Umbilical cord (tissue), 1 donor: ENCODE results near the gene LOC101059915.
A peak's percentile ranks its signal among the peaks of the same experiment; 100 is the strongest.

Experiments used
- DNase-seq: peaks from one replicate; pipeline ENCODE4 v3.0.0-alpha.2; 2015; ENCODE audit warnings: low spot score

Gene LOC101059915

DNA sequence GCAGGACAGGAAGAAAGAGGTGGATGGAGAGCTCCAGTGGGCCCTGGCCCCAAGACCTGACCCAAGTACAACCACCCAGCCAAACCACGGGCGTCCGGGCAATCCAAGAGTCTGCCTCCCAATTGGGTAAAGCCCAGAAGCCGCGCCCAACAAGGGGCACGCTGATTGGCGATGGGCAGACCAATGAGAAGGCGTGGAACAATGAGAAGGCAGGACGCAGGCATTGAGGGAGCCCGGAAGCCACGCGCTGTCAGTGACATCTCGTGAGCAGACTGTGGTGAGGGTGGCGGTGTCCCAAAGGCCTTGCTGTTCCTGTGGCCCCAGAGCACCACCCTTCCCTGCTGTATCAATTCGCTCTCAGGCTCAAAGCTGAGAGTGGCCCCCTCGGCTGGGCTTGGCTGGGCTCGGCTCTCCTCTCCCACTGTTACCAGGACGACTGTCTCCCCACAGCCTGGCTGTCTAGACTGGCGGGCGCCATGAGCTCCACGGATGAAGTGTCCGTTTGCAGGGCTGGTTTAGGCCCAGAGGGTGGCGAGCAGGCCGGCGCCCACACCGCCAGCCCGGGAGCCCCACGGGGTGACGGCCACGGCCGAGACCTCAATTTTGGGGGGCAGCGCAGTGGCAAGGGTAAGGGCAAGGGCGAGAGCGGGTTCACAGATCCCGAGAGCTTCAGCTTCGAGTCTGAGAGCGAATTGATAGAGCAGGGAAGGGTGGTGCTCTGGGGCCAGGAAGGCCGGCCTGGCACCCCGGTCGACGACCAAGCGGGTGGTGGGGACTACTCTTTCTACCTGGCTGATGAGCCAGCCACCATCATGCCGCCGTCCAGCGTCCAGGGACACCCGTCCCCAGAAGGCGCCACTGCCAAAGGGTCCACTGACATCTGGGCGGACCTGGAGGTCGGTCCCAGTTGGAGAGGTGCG, at the start of gene LOC101059915:
TSS of gene LOC101059915 (plus strand) at position 219 of the 920 bp plus-strand sequence.
- no peak for DNase-seq

DNA sequence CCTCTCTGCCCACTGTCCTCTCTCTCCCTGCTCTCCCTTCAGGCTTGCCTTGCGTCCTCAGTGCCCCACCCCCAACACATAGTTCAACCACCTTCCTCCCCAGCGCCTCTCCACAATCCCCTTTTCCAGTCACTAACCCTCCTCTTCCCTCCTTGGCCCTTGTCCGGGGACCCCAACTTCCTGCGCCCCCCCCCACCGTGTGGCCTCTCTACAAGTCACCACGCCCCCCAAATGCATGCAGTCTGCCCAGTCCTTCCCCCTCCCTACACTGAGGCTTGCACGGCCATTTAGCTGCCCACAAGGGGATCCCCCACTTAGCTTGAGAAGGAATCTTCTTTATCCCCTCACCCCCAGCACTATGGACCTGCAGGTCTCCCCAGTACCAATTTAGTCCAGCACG, 49.6 kb upstream of the LOC101059915 start:
- DNase-seq = no peak

DNA sequence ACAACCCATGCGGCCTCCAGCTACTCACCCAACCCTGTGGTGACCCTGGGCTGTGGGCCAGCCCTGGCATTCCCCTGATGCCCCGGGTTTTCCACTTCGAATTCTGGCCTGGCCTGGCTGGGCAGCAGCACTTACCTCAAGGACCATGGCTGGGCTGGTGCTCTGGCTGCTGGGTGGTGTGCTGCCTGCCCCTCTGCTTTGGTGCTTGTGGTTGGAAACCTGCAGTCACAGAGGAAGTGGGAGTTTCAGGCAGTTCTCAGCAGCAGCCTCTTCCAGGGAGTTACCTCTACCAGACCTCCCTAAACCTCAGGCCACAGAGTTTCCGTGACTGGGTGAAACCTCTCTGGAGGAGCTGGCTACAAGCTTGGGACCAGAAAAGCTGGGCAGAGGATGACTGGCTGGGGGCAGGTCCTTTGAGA, 49.0 kb upstream of the LOC101059915 start, which contains the start of gene CXCR3:
TSS of gene CXCR3 (minus strand) at position 209 of the 419 bp plus-strand sequence. CDS start at position 147, 62 bp downstream.
- no peak for DNase-seq

DNA sequence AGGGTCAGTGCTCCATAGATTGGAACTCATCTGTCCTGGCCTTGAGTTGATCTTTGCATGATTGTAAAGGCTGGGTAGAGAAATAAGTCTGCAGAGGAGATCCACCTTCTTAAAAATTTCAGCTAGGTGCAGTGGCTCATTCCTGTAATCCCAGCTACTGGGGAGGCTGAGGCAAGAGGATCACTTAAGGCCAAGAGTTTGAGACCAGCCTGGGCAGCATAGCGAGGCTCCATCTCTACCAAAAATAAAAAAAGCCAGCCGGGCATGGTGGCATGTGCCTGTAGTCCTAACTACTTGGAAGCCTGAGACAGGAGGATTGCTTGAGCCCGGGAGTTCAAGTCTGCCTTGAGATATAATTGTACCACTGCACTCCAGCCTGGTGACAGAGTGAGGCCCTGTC, 48.6 kb upstream of the LOC101059915 start:
- no peak for DNase-seq

DNA sequence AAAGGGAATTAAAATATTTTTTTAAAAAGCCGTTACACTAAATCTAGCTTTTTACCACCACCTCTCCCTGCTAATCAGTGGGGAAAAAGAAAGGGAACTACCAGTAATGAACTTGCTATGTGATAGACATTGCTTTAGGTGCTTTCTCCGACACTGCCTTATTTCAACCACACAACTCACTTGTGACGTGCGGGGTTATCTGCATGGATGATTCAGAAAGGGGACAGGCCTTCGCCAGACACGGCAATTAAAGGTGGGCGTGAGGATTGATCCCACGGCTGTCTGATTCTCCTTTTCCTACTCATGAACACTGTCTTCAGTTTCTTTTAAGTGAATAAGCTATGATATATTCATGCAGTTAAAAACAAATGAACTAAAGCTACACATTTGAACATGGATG, 48.2 kb upstream of the LOC101059915 start:
- no peak for DNase-seq

DNA sequence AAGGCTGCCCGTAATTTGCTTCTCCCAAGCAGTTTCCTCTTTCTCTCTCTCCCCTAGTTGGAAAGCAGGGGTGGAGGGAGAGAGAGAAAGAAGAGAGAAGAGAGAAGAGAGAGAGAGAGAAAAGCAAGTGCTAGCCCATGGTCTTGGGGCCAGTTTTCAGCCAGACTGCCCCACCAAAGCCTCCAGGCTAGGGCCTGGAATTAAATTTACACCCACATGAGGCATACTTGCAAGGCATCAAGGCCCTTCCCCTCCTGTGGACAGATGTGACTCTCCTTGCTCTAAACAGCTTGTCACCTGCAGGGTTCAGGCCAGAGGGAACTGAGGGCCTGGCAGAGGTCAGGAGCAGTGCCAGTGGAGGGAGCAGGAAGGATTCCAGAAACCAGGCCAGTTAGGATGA, 47.4 kb upstream of the LOC101059915 start:
- DNase-seq = no peak

DNA sequence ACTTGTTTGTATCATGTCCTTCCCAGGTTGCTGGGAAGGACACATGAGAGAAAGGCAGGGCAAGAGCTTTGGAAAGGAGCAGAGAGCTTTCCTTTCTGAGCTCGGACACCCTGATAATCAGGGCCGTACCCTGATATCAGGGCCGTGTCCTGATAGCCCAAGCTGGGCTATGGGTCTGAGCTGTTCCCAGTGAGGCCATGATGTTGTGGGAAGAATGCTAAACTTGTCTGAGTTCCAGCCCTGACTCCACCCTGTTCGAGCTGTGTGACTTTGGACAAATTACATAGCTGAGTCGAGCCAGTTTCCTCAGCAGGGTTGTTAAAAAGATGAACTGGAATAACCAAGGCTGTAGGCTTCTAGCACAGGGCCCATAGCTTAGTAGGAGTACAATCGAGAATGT, 45.7 kb upstream of the LOC101059915 start:
- DNase-seq = no peak

DNA sequence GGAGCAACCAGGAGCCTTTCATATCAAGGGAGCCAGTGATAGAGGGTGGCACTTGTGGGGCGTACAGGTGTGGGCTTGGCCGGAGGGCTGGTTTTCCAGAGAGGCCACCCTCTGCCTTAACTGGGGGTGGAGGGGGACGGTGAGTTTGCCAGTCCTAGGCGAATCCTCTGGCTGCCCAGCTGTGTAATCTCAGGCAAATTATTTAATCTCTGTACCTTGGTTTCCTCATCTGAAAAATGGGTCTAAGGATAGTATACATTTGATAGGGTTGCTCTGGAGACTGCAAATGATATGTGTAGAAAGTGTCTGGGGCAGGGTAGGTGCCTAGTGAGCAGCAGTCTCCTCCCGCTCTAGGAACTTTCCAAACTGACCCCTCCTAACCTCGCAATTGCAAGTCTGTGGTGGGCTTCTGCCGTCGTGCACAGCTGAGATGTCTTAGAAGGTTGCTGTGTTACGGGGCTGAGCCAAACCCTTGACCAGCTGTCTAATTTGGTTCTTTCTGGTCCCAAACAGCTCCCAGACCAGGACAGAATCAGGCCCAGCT, 45.2 kb upstream of the LOC101059915 start:
- DNase-seq = no peak

DNA sequence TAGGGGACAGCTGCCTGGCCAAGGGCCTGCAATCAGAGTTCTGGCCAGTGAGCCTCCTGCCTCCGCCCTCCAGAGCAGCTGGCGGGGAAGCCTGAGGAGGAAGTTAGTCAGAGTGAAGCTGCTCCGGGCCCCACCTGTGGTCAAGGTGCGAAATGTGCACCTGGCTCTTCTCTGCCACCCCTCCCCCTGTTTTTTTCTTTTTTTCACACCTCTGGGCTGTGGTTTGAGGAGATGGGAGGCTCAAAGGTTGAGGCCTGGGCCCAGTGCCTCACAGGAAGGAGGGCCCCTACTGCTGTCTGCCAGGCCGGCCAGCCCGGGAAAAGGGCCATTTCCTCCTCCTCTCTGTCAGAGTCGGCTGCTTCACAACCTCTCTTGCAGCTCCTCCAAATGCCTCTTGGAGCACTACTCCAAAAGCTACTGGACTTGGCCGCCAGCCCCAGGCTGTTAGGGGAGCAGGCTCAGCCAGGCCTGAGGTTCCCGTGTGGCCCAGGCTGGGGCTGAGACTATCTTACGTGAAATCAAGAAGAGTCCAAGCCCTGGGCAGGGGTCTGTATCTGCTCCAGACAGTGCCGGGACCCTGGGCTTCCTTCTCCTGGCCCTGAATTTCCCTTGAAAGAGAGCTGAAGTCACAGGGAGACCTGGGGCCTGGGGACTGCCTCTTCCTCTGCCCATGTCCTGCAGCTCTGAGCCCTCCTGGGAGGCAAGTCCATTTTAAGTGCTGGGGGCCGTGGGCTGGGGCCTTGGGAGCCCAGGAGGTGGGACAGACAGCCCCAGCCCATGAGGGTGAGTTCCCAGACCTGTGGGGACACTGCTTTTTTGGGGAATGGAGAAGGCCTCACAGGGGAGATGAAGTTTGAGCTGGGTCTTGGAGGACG, 44.5 kb upstream of the LOC101059915 start:
- DNase-seq = peak; percentile 82

DNA sequence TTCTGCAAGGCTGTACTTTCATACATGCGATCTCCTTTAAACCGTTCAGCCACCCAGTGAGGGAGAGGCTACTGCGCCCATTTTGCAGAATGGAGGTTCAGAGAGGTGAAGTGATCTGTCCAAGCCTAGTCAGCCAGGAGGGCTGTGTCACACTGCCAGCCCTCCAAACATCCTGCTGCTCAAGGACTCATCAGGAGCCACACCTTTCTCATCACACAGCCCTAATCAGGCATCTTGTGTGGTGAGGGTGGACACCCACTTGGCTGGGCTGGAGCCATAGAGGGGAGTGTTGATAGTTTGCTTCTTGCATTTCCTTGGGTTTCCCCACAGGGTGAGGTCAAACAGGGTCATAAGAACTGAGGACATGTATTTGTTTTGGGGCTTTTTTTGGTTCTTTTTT, 43.6 kb upstream of the LOC101059915 start:
- DNase-seq = no peak

DNA sequence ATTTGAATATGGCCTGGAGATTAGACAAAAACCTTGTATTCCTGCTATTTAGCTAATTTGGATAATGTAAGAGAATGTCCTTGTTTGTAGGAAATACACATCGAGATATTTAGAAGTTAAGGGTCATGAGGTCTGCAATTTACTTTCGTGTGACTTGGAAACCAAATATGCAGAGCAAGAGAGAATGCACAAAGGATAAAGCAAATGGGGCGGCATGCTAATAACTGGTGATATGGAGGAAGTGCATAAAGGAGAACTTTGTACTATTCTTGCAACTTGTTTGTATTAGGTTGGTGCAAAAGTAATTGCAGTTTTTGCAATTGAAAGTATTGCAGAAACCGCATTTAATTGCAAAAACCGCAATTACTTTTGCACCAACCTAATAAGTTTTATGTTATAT, 41.9 kb upstream of the LOC101059915 start:
- DNase-seq = no peak

DNA sequence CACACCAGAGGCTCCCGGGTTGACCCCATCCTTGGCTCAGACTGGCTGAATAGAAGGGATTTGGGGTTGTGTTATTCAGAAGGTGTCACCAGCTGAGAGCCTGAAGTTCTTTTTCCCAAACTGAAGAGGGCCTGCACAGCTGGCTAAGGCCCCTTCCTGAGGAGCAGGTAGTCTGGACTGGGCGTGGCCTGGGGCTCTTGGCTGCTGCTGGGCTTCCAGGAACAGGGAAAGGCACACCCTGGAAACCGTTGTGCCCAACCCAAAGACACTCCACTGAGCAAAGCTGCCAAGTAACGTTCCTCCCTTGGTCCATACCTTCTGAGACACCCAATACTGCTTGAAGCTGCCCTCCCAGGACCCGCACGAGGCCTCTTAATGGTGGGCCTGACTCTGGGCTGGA, 40.8 kb upstream of the LOC101059915 start:
- no peak for DNase-seq

DNA sequence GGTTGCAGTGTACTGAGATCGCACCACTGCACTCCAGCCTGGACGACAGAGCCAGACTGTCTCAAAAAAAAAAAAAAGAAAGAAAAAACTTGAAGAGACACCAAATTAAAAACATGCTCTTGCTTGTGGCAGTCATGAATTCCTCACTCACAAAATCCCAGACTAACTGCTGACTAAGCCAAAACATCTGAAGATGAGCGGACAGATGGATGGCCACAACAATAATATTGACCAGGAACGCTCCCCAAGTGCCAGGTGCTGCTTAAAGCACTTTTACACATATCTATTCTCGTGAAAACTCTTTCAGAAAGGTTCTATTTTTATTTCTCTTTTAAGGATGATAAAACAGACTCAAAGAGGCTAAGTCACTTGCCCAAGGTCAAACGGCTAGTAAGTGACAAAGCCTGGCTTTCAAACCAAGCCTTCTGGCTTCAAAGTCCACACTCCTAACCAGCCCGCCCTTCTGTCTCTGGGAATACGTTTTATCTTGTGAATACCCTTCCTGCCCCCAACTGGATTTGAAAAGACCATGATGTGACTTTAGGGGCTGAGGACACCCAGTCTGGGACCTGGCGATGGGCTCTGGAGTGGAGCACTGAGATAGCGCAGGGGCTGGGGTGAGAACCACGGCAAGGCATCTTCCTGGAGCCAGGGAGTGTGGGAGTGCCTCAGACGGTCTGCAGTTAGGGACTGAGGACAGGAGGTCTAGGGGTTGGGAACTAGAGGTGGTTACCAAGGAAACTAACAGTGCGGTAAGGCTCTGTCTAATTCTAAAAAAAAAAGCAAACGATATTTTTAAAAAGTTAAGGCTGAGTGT, 39.5 kb upstream of the LOC101059915 start:
- no peak for DNase-seq

DNA sequence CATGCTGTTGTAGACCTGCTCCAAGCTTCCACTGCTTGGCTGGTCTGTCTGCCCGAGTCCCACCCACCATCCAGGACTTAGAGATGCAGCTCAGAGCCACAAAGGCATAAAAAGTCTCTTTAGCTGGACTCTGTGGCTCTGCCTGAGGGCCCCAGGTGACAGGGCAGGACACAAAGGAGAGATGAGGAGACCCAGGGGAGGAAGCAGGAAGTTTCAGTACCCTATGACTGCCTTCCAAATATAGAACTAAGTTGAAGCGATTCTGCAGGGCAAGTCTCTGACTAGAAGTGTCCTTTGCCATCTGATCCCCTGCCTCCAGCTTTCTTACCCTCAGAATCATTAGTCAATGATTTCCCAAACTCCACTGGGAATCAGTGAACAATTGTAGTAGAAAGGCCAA, 37.9 kb upstream of the LOC101059915 start:
- no peak for DNase-seq

DNA sequence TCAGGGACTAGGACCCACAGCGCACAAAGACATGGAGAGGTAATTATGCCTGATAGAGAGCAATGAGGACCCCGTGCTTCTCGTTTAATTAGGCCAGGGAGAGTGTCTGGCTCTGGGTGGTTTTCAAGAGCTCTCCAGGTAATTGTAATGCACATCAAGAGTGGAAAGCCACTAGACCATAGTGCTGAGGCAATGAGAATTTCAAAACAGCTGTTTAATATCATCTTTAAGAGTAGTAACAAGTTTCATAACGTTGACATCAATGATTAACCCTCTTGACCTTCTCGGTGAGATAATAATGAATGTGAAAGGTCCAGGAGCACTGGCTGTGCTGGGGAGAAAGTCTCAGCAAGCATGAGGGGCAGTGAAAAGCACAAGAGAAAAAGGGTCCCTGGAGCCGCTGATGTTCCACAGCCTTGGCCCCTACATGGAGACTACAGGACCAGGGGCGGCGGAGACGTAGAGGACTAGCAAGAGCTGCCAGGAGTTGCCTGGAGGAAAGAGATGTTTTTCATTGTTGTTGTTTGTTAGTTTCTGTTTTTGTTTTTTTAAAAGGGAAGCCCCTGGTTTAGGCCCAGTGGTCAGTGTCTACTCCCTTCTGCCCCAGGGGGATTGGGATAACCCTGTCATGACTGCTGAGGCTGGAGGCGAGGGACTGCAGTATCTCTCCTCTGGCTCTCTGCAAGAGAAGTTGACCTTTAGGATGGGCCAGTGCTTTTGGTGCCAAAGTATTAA, 34.3 kb upstream of the LOC101059915 start:
- no peak for DNase-seq

DNA sequence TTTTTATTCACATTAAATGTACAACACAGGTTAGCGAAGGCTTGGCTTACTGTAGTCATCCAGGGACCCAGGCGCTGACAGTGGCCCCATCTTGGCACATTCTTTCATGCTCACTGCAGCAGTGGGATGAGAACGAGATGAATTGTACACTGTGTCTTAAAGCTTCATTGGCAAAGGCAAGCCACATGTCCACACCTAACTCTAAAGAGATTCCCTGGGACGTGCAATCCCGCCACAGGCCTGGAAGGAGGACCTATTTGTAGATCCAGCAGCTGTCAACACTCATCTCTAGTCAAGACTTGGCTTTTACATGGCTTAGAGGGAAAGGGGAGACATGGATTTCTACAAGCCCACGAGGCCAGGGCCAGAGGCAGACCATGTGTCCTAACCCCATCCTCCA, 33.0 kb upstream of the LOC101059915 start:
- no peak for DNase-seq

DNA sequence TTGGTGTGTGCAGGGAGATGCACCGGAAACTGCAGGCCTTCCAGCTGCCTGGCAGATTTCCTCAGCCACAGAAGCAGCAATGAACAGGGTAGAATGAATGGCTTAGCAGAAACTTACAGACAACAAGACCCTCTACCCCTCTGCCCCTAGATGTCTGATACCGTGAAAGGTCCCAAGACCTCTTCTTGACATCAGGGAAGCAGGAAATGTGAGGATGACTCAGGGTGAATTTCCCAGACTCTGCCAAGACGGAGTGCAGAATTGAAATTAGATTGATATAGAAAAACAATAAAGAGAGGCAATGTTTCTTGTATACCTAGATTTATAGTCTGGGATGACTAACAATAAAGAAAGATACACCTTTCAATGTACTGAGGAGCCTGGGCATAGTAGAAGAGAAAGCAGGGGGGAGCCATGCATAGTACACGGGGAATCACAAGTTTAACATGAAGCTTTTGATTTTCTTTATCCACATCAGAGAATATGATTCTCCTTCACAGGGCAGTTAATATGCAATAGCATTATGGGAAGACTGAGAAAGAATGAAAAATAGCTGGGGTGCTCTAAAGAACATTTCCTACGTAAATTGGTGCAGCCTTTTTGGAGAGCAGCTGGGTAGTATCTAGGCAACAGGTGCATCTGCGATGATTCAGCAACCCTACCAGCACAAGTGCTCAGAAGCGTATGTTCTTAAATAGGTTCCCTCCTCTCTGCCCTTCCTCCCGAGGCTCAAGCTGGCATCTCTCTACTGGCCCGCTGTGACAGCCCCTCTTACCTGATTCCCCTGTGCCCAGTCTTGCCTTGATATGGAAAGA, 30.7 kb upstream of the LOC101059915 start:
- no peak for DNase-seq

DNA sequence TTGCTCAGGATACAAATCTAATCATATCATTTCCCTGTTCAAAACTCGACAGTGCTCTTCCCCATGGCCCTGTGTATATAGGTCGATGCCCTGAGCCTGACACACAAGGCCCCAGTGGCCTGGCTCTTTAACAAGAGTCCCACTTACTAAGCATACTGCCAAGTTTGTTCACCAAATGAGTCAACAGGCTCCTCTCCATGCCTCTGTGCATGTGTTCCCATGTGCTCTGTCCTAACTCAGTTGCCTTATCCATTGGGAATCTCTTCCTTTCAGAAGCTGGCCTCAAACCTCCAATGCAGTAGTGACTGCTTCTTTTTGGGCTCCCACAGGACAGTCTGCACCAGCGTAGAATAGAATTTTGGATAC, 30.1 kb upstream of the LOC101059915 start:
- DNase-seq = no peak

DNA sequence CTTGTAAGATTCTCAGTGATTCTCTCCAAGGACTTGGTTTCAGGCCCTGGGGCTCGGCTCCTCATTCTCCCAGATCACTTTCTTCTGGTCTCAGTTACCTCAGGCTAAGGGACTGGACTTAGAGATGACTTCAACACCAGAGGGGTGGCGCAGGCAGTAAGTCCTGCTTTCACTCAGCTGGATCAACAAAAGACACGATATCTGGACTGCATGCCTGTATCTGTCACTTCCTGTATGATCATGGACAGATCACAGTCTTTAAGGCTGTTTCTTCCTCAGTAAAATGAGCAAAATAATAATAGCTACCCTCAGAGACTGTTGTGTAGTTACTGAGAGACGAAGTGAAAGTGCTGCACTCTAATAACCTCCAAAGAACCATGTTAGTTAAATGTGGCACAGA, 29.5 kb upstream of the LOC101059915 start:
- peak; percentile 41 for DNase-seq

DNA sequence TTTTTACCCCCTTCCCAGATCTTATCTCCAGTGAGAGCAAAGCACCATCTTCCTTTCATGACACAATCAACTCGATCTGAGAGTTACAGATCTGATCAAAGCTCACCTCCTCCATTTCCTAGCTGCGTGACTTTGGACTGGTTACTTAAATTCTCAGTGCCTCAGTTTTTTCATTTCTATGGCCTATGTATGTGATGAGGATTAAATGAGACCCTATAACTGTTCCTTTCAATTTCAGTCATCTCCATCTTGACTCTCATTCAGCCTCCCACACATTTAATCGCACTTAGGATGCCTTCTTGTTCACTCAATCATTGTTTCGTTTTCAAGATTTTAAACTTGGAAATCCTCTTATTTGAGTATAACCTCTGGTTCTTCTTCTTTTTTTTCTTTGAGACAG, 28.9 kb upstream of the LOC101059915 start:
- no peak for DNase-seq
